BLaER1 (cell line): Measurements from ENCODE around the gene SAMM50.
A peak's percentile ranks its signal among the peaks of the same experiment; 100 is the strongest.

ENCODE experiments used
- H3K27ac ChIP-seq: shearing (Covaris generic); formaldehyde crosslinking; 2 replicates; pipeline ENCODE4 v1.8.1; 2022
- H3K27me3 ChIP-seq: shearing (Covaris generic); formaldehyde crosslinking; 2 replicates; pipeline ENCODE4 v1.8.1; 2022
- H3K36me3 ChIP-seq: shearing (Covaris generic); formaldehyde crosslinking; 2 replicates; pipeline ENCODE4 v1.8.1; 2022
- H3K4me1 ChIP-seq: shearing (Covaris generic); formaldehyde crosslinking; 2 replicates; pipeline ENCODE4 v1.8.1; 2022
- H3K4me2 ChIP-seq: shearing (Covaris generic); formaldehyde crosslinking; 2 replicates; pipeline ENCODE4 v1.8.1; 2022
- H3K4me3 ChIP-seq: shearing (Covaris generic); formaldehyde crosslinking; 2 replicates; pipeline ENCODE4 v1.8.1; 2022
- H3K9ac ChIP-seq: shearing (Covaris generic); formaldehyde crosslinking; 2 replicates; pipeline ENCODE4 v1.8.1; 2022
- H3K9me3 ChIP-seq: shearing (Covaris generic); formaldehyde crosslinking; 2 replicates; pipeline ENCODE4 v1.8.1; 2022
- H4K20me1 ChIP-seq: shearing (Covaris generic); formaldehyde crosslinking; 2 replicates; pipeline ENCODE4 v1.8.1; 2022
- Cebpa-rat ChIP-seq: shearing (Covaris generic); IDR thresholded peaks from 2 replicates; pipeline ENCODE4 v1.8.1; 2022

Gene SAMM50

GRCh38 chr22:43923191-43923590 lies 32.1 kb upstream of the SAMM50 start:
- peak overlapping the region; percentile 78 for H3K4me2 ChIP-seq
- peaks cover 7% of the 10 kb centered on the region; the same call in 1 of the 2 replicates for H3K27me3 ChIP-seq
- H3K9ac ChIP-seq = no peak overlapping the region
- H3K4me1 ChIP-seq = peaks cover 14% of the 10 kb centered on the region
- TF ChIP-seq Cebpa-rat = no peak
- no peaks in the 10 kb centered on the region for H3K9me3 ChIP-seq
- no peaks in the 10 kb centered on the region for H4K20me1 ChIP-seq
- H3K4me3 ChIP-seq = peak overlapping the region; percentile 72
- no peak overlapping the region for H3K27ac ChIP-seq
- H3K36me3 ChIP-seq = no peaks in the 10 kb centered on the region

- Histone ChIP-seq H3K4me3 (peak within 1 kb of the TSS; percentile 72), H3K4me2 (peak within 1 kb of the TSS; percentile 90), H4K20me1 (no peaks in the 10 kb centered on the region), H3K27ac (no peak within 1 kb of the TSS), H3K4me1 (peaks cover 14% of the 10 kb centered on the region), H3K27me3 (peaks cover 7% of the 10 kb centered on the region; the same call in 1 of the 2 replicates), H3K36me3 (no peaks in the 10 kb centered on the region), H3K9me3 (no peaks in the 10 kb centered on the region), H3K9ac (peak within 1 kb of the TSS; percentile 65; the same call in 1 of the 2 replicates)
- no peak for TF ChIP-seq Cebpa-rat
Measured at GRCh38 chr22:43923631-43924464, 31.4 kb upstream of the SAMM50 start, which contains the start of gene PNPLA3. PNPLA3 (plus strand) TSS chr22:43923805; CDS start chr22:43923912, 107 bp downstream.

- Histone ChIP-seq H3K27ac (no peak overlapping the region), H3K4me2 (no peak overlapping the region)
Measured at GRCh38 chr22:43924877-43925276, 30.4 kb upstream of the SAMM50 start.

GRCh38 chr22:43925433-43926348 lies 29.6 kb upstream of the SAMM50 start:
- H3K4me2 ChIP-seq = no peak overlapping the region

More at GRCh38 chr22:43924877-43925276, 30.4 kb upstream of the SAMM50 start:
- no peaks in the 10 kb centered on the region for H4K20me1 ChIP-seq
- H3K4me1 ChIP-seq = peaks cover 14% of the 10 kb centered on the region
- H3K9ac ChIP-seq = no peak overlapping the region
- H3K9me3 ChIP-seq = no peaks in the 10 kb centered on the region
- H3K4me3 ChIP-seq = no peak overlapping the region
- no peak for TF ChIP-seq Cebpa-rat
- peaks cover 7% of the 10 kb centered on the region; the same call in 1 of the 2 replicates for H3K27me3 ChIP-seq
- H3K36me3 ChIP-seq = no peaks in the 10 kb centered on the region

GRCh38 chr22:43926349-43926710 lies 28.9 kb upstream of the SAMM50 start:
- H3K4me2 ChIP-seq = no peak overlapping the region
- H3K9ac ChIP-seq = no peak overlapping the region
- no peak for TF ChIP-seq Cebpa-rat
- H3K4me1 ChIP-seq = peaks cover 14% of the 10 kb centered on the region
- H3K27me3 ChIP-seq = peaks cover 7% of the 10 kb centered on the region; the same call in 1 of the 2 replicates
- H4K20me1 ChIP-seq = no peaks in the 10 kb centered on the region
- no peak overlapping the region for H3K27ac ChIP-seq
- no peak overlapping the region for H3K4me3 ChIP-seq
- no peaks in the 10 kb centered on the region for H3K36me3 ChIP-seq
- H3K9me3 ChIP-seq = no peaks in the 10 kb centered on the region

More at GRCh38 chr22:43925433-43926348, 29.6 kb upstream of the SAMM50 start:
- TF ChIP-seq Cebpa-rat = no peak
- peaks cover 7% of the 10 kb centered on the region; the same call in 1 of the 2 replicates for H3K27me3 ChIP-seq
- H3K4me3 ChIP-seq = no peak overlapping the region
- peaks cover 14% of the 10 kb centered on the region for H3K4me1 ChIP-seq
- H4K20me1 ChIP-seq = no peaks in the 10 kb centered on the region
- H3K36me3 ChIP-seq = no peaks in the 10 kb centered on the region
- H3K9me3 ChIP-seq = no peaks in the 10 kb centered on the region
- H3K9ac ChIP-seq = no peak overlapping the region
- H3K27ac ChIP-seq = no peak overlapping the region

- Histone ChIP-seq H3K27me3 (peaks cover 7% of the 10 kb centered on the region; the same call in 1 of the 2 replicates), H4K20me1 (no peaks in the 10 kb centered on the region), H3K36me3 (no peaks in the 10 kb centered on the region), H3K27ac (no peak overlapping the region), H3K9me3 (no peaks in the 10 kb centered on the region), H3K4me3 (no peak overlapping the region), H3K9ac (no peak overlapping the region), H3K4me1 (peaks cover 7% of the 10 kb centered on the region), H3K4me2 (no peak overlapping the region)
- no peak for TF ChIP-seq Cebpa-rat
Measured at GRCh38 chr22:43928468-43928867, 26.8 kb upstream of the SAMM50 start.

- no peaks in the 10 kb centered on the region for H3K9me3 ChIP-seq
- no peak overlapping the region for H3K4me3 ChIP-seq
- no peak overlapping the region for H3K27ac ChIP-seq
- peaks cover 4% of the 10 kb centered on the region for H3K4me1 ChIP-seq
- no peak for TF ChIP-seq Cebpa-rat
- H4K20me1 ChIP-seq = no peaks in the 10 kb centered on the region
- H3K36me3 ChIP-seq = no peaks in the 10 kb centered on the region
- peaks cover 6% of the 10 kb centered on the region; the same call in 1 of the 2 replicates for H3K27me3 ChIP-seq
- no peak overlapping the region for H3K9ac ChIP-seq
- no peak overlapping the region for H3K4me2 ChIP-seq
Measured at GRCh38 chr22:43928908-43929307, 26.3 kb upstream of the SAMM50 start.

GRCh38 chr22:43931771-43932170 lies 23.5 kb upstream of the SAMM50 start:
- no peak for TF ChIP-seq Cebpa-rat
- H3K4me1 ChIP-seq = no peaks in the 10 kb centered on the region
- no peaks in the 10 kb centered on the region for H4K20me1 ChIP-seq
- no peaks in the 10 kb centered on the region for H3K27me3 ChIP-seq
- no peak overlapping the region for H3K27ac ChIP-seq
- H3K4me2 ChIP-seq = no peak overlapping the region
- no peaks in the 10 kb centered on the region for H3K9me3 ChIP-seq
- H3K4me3 ChIP-seq = no peak overlapping the region
- H3K9ac ChIP-seq = no peak overlapping the region
- H3K36me3 ChIP-seq = no peaks in the 10 kb centered on the region

- no peak overlapping the region for H3K9ac ChIP-seq
- H3K36me3 ChIP-seq = no peaks in the 10 kb centered on the region
- 0 out of 2 replicates have a peak, but pooled peaks cover 6% of the 10 kb centered on the region for H3K9me3 ChIP-seq
Measured at GRCh38 chr22:43941449-43941848, 13.8 kb upstream of the SAMM50 start.

More at GRCh38 chr22:43941449-43941848, 13.8 kb upstream of the SAMM50 start:
- TF ChIP-seq Cebpa-rat = no peak
- no peak overlapping the region for H3K27ac ChIP-seq
- no peaks in the 10 kb centered on the region for H4K20me1 ChIP-seq
- H3K4me3 ChIP-seq = no peak overlapping the region
- H3K27me3 ChIP-seq = no peaks in the 10 kb centered on the region
- H3K4me2 ChIP-seq = no peak overlapping the region
- peaks cover 21% of the 10 kb centered on the region for H3K4me1 ChIP-seq
